ENCODE measurements around the gene FAM13B.
"Not testable (repeated sequence)": the region's sequence is repeated elsewhere in the genome, so short reads cannot be mapped to it uniquely, and the experiment has no call there.

FAM13B gene

GRCh38 chr5:138032572-138033385 is at the start of gene FAM13B:
FAM13B (minus strand) TSS chr5:138033079; CDS start chr5:138019111, 13,968 bp downstream.
- DNase-seq: peak in 54 of 56 donors; percentile 26 to 87 (median 73)

DNA sequence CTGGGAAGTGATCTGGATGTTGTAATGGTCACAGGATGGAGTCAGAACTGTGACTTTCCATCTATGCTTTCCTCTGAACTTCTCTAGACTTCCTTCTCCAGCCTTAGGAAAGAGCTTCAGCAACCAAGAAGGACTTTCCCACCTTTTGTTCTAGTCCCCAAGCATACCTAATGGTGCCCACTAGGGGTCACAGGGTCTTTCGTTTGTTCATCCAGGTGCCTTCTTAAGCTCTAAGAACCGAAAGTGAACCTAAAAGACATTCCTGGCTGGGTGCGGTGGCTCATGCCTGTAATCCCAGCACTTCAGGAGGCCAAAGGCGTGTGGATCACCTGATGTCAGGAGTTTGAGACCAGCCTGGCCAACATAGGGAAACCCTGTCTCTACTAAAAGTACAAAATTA is 49.2 kb upstream of the FAM13B start:
- DNase-seq: no peak

DNA sequence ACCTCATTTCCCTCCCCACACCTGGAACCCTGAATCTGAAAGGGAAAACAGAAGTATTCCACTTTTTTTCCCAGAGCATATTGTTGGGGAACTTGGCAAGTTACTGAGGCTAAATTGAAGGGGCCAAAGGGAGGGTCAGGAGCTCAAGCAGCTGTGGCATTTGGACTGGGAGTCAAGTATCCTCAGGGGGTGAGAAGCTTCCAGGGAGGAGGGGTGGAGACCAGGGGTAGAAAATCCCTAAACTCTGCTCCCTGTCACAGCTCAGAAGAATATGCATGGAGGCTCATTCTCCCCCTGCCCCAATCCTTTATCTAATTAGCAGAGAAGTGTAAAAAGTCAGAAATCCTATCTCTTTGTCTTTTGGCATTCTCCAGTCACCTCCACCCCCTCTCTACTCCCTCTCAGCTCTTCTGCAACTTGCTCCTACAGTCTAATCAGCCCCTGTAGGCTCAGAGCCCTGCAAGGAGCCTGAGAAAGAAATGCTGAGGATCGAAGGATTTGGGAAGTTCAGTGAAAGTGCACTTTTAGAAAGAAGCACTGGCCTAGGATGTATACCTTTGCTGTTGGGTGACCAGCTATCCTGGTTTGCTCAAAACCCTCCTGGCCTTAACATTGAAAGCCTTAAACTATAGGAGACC is 45.2 kb upstream of the FAM13B start:
- DNase-seq: peak in 3 of 56 donors; percentile 4 to 28 (median 5)

DNA sequence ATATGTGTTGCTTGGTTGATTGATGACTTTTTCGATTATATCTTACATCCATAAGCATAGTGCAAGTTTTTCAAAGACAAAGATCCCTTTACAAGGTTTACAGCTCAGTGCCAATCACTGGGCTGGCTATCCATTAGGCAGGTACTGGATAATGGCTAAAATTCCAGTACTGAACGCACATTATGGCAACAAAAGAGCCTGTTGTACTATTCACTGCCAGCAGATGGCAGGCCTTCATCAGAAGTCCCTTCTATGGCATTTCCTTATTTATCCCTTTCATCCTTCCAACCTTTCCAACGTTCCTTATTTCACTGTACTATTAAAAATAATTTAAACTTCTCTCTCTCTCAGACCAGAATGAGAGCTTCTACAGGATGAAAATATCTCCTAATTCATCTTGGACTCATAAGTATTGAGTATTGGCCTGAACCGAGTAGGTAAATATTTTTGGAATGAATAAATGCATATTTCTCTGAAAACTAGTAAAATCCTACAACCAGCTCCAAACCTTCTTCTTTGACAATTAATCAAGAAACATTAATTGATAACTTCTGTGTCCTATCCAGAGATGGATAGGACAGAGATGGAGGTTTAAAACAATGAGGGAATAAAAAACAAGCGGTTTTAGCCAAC is 44.3 kb upstream of the FAM13B start:
- DNase-seq: peak in 44 of 56 donors; percentile 1 to 84 (median 16)

- not testable (repeated sequence) for DNase-seq
These were observed 37.1 kb upstream of the FAM13B start for GRCh38 chr5:138070026-138070425.

GRCh38 chr5:138068742-138069600 is 36.1 kb upstream of the FAM13B start:
- DNase-seq: peak in 48 of 56 donors; percentile 6 to 82 (median 36)

DNA sequence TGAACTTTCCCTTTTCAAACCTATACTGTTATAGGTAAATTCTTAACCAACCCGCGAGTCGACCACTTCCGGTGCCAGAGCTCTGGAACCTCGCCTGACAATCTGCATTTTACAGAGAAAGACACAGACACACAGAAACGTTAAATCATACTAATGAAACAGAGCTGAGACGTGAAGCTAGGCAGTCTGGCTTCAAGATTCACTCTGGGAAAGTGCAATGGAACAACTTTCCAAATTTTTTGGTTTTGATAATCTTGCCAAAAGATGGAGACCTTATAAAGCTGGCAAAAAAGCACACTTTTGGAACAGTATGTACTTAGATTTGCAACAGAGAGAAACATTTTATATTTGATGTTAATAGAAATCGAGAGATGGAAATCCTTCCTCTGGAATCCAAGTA is 35.1 kb upstream of the FAM13B start:
- DNase-seq: no peak

DNA sequence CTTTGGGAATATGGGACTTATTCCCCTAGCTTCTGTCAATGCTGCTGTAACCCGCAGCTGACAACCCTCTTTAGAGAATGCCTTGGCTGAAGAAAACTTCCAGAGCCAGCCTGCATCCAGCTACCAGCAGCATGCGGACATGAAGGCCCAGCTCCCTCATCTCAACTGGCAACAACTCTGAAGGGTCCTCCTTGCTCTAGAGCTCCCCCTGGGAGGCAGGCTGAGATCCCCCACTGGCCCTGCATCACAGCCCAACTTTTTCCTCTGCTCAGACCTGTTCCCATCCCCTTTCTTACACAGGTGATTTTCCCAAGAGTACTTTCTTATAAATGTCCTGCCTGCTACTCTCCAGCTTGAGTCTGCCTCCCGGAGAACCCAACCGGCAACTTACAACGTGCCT is 32.2 kb upstream of the FAM13B start:
- DNase-seq: peak in 1 of 56 donors; percentile 3

- no peak for DNase-seq
These were observed 31.6 kb upstream of the FAM13B start for GRCh38 chr5:138064526-138064925.

GRCh38 chr5:138054847-138055558 is 22.1 kb upstream of the FAM13B start:
- peak in 51 of 56 donors; percentile 21 to 91 (median 62) for DNase-seq

DNA sequence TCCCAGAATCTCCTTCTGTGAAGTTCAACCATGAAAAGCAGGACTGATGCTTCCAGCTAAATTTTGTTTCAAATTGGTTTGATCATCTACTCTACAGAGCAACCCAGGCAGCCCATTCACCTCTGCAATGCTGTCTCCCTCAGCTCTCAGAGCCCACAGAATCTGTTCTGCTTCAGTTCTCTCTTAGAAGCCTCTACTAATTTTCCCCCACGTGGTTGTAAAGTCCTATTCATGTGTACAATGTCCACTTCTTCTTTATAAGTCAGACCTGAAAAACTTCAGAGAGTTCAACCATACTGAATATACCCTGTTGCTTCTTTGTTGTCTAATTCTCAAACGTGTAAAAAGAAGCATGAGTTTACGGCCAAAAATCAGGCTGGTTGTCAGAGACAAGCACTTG is 21.3 kb upstream of the FAM13B start:
- DNase-seq: no peak

GRCh38 chr5:138053554-138053953 is 20.7 kb upstream of the FAM13B start:
- DNase-seq: no peak

DNA sequence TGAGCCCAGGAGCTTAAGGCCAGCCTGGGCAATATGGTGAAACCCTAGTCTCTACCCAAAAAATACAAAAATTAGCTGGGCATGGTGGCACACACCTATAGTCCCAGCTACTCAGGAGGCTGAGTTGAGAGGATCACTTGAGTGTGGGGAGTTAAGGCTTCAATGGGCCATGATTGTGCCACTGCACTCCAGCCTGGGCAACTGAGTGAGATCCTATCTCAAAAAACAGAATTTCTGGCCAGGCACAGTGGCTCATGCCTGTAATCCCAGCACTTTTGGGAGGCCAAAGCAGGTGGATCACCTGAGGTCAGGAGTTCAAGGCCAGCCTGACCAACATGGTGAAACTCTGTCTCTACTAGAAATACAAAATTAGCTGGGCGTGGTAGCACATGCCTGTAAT is 19.8 kb upstream of the FAM13B start:
- DNase-seq: not testable (repeated sequence)

DNA sequence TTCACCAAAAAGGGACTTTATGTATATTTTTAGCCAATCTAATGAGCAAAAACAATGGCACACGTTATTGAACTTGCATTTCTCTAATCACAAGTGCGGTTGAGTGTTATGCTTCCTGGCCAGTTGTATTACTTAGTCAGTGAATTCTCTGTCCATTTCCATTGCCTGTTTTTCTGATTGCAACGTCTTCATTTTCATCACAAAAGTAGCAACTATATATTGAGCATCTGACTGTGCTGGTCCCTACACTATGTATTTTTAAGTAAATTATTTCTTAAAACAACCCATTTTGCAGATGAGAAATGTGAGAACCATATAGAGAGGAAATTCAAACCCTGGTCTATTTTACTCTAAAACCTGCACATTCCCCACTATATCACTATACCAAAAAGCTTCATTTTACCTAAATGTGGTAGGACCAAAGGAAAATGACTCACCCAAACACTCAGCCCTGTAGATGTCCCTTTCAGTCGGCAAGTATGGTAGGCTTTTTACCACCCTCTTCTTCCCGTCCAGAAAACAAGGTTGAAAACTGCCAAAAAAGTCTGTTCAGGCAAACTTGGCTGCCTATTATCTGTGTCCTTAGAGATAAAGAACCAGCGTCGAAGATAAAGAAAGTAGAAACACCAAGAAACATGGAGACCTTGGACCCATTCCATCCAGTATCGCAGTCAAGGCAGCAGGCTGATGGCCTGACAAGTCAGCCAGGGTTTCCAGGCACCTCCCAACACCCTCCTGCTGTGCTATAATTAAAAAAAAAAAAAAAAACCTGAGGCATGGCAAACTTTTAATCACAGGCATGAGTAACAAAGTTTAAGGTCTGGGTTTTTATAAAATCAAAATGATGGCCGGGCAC is 18.8 kb upstream of the FAM13B start:
- DNase-seq: no peak

GRCh38 chr5:138045283-138045682 is 12.4 kb upstream of the FAM13B start:
- DNase-seq: not testable (repeated sequence)

DNA sequence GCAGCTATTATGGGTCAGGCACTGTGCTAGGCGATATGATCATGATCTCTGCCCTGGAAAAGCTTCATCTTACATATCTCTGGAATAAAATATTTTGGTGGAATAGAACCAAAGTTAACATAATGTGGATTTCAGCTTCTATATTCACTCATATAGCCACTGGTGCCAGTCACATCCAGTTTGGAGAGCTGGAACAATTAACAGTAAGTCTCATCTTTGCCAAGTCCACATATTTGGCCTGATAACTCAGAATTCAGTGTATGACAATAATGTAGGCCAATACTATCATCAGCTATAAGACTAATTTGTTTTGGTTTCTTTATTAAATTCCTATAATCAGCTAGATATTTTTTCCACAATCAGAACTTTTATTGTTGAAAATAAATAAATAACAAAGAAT is 5.9 kb upstream of the FAM13B start:
- peak in 10 of 56 donors; percentile 3 to 55 (median 16) for DNase-seq

DNA sequence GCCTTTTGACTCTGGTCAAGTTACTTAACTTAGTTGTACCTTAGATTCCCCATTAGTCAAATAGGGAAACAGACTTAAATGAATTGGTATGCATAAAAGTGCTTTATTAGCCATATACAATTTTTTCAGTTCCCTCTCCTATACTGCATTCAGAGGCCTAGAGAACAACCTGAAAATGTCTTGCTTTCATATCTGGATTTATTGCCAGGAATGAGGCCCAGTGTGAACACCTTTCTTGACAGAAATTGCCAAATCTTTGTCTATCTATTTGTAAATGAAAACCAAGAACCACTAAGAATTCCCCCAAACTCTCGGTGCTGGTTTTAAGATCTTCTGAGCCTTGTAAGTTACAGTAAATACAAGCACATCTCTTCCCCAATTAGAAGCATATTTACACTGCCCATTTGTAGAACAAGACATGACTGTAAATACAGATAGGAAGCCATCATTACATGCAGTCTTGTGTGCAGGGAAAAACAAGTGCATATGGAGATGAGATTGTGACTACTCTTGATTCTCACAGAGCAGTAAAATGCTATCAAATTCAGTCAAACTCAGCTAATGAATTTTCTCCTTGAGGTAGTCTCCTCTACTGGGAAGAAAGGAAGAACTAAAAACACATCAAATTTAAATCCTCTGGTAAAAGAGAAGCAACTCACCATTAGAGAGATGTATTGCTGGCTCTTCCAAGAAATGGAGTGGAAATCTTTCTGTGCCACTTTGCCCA is 5.2 kb upstream of the FAM13B start:
- no peak for DNase-seq

GRCh38 chr5:138037271-138037670 is 4.4 kb upstream of the FAM13B start:
- DNase-seq: peak in 3 of 56 donors; percentile 4 to 26 (median 12)
